RWPE2 (cell line): ENCODE data around the gene ZNF649.

ENCODE experiments used
- ATAC-seq: fragments of 200-7000 bp; cut with Tn5 transposase; 3 replicates; pipeline ENCODE4 v1.9.1; 2021; ENCODE audit warnings: low read depth
- DNase-seq: peaks from one replicate; pipeline ENCODE4 v3.0.0-alpha.2; 2020; ENCODE audit warnings: low spot score
- H3K27ac ChIP-seq: fragments of 450-650 bp; 2 replicates; pipeline ENCODE4 v1.5.1; 2017; ENCODE audit warnings: mild to moderate bottlenecking; ENCODE audit not compliant: poor library complexity, severe bottlenecking
- H3K27me3 ChIP-seq: fragments of 250-450 bp; sonication (Bioruptor Pico); 2 replicates; pipeline ENCODE4 v1.5.1; 2021; ENCODE audit warnings: mild to moderate bottlenecking, moderate library complexity; ENCODE audit not compliant: insufficient read depth, poor library complexity, severe bottlenecking
- H3K36me3 ChIP-seq: fragments of 250-450 bp; sonication (Bioruptor Pico); 2 replicates; pipeline ENCODE4 v1.5.1; 2020; ENCODE audit warnings: low read depth, mild to moderate bottlenecking, moderate library complexity
- H3K4me1 ChIP-seq: fragments of 250-450 bp; sonication (Bioruptor Pico); 2 replicates; pipeline ENCODE4 v1.5.1; 2021; ENCODE audit warnings: mild to moderate bottlenecking, moderate library complexity; ENCODE audit not compliant: insufficient read depth, poor library complexity, severe bottlenecking
- H3K4me3 ChIP-seq: fragments of 250-450 bp; sonication (Bioruptor Pico); 2 replicates; pipeline ENCODE4 v1.5.1; 2021; ENCODE audit warnings: mild to moderate bottlenecking, moderate library complexity; ENCODE audit not compliant: severe bottlenecking
- H3K9me3 ChIP-seq: fragments of 250-450 bp; sonication (Bioruptor Pico); 2 replicates; pipeline ENCODE4 v1.5.1; 2021; ENCODE audit warnings: mild to moderate bottlenecking, moderate library complexity; ENCODE audit not compliant: severe bottlenecking
- TF ChIP-seq, protein P1 (sequence below): fragments of 450-650 bp; IDR thresholded peaks from one replicate; pipeline ENCODE4 v1.5.1; 2017; ENCODE audit warnings: mild to moderate bottlenecking, moderate library complexity; ENCODE audit not compliant: poor library complexity, severe bottlenecking

Gene ZNF649

GRCh38 chr19:51905206-51905605 lies 389 bp upstream of the ZNF649 start:
- H3K9me3 ChIP-seq, result peaks cover 18% of the 10 kb centered on the region
- ATAC-seq, result no peak
- TF ChIP-seq, protein P1, sequence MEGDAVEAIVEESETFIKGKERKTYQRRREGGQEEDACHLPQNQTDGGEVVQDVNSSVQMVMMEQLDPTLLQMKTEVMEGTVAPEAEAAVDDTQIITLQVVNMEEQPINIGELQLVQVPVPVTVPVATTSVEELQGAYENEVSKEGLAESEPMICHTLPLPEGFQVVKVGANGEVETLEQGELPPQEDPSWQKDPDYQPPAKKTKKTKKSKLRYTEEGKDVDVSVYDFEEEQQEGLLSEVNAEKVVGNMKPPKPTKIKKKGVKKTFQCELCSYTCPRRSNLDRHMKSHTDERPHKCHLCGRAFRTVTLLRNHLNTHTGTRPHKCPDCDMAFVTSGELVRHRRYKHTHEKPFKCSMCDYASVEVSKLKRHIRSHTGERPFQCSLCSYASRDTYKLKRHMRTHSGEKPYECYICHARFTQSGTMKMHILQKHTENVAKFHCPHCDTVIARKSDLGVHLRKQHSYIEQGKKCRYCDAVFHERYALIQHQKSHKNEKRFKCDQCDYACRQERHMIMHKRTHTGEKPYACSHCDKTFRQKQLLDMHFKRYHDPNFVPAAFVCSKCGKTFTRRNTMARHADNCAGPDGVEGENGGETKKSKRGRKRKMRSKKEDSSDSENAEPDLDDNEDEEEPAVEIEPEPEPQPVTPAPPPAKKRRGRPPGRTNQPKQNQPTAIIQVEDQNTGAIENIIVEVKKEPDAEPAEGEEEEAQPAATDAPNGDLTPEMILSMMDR, result peak; percentile 14

GRCh38 chr19:51903192-51903591 lies 1.6 kb downstream of the ZNF649 start:
- no peak overlapping the region for H3K27ac ChIP-seq
- DNase-seq (no peak), ATAC-seq (no peak)
- H3K4me3 ChIP-seq, result no peak overlapping the region
- H3K4me1 ChIP-seq, result no peaks in the 10 kb centered on the region
- H3K27me3 ChIP-seq, result no peaks in the 10 kb centered on the region
- peaks cover 20% of the 10 kb centered on the region for H3K9me3 ChIP-seq
- H3K36me3 ChIP-seq, result peaks cover 46% of the 10 kb centered on the region
- TF ChIP-seq, protein P1, result no peak

More at GRCh38 chr19:51905206-51905605, 389 bp upstream of the ZNF649 start:
- Histone ChIP-seq H3K4me3 (peak overlapping the region; percentile 62), H3K27ac (no peak overlapping the region), H3K27me3 (no peaks in the 10 kb centered on the region), H3K36me3 (peaks cover 26% of the 10 kb centered on the region), H3K4me1 (no peaks in the 10 kb centered on the region)
- no peak for DNase-seq

DNA sequence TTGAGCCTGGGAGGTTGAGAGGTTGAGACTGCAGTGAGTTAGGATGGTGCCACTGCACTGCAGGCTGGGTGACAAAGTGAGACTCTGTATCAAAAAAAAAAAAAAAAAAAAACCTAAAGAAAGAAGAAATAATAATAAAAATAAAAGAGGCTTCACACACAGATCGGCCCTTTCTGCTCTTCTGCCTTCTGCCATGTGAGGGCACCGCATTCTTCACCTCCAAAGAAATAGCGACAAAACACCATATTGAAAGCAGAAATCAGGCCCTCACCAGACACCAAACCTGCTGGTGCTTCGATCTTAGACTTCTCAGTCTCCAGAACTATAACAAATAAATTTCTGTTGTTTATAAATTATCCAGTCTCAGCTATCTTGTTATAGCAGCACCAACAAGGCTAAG lies 3.0 kb downstream of the ZNF649 start:
- H3K27me3 ChIP-seq, result no peaks in the 10 kb centered on the region
- H3K27ac ChIP-seq, result no peak overlapping the region
- no peaks in the 10 kb centered on the region for H3K4me1 ChIP-seq
- H3K4me3 ChIP-seq, result no peak overlapping the region
- ATAC-seq (no peak), DNase-seq (no peak)
- H3K9me3 ChIP-seq, result peaks cover 20% of the 10 kb centered on the region
- H3K36me3 ChIP-seq, result peaks cover 58% of the 10 kb centered on the region
- TF ChIP-seq, protein P1, result no peak

DNA sequence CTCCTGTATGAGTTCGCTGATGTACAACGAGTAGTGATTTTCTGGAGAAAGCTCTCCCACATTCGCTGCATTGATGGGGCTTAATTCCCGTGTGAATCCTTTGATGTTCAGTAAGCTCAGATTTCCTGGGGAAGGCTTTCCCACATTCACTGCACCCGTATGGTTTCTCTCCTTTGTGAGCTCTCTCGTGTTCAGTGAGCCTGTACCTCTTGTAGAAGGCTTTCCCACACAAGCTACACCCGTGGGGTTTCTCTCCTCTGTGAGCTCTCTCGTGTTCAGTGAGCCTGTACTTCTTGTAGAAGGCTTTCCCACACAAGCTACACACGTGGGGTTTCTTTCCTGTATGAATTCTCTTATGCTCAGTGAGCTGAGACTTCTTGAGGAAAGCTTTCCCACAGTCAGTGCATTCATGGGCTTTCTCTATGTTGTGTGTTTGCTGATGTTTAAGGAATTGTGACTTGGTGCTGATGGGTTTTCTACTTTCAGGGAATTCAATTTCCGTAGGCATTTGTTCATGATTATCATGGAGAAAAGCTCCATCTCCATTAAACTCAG lies 13.5 kb downstream of the ZNF649 start:
- H3K27ac ChIP-seq, result no peak overlapping the region
- H3K9me3 ChIP-seq, result peaks cover 16% of the 10 kb centered on the region
- no peak for DNase-seq
- TF ChIP-seq, protein P1, result no peak
- no peaks in the 10 kb centered on the region for H3K4me1 ChIP-seq
- ATAC-seq, result no peak
- no peak overlapping the region for H3K4me3 ChIP-seq
- no peaks in the 10 kb centered on the region for H3K27me3 ChIP-seq
- H3K36me3 ChIP-seq, result peaks cover 80% of the 10 kb centered on the region

DNA sequence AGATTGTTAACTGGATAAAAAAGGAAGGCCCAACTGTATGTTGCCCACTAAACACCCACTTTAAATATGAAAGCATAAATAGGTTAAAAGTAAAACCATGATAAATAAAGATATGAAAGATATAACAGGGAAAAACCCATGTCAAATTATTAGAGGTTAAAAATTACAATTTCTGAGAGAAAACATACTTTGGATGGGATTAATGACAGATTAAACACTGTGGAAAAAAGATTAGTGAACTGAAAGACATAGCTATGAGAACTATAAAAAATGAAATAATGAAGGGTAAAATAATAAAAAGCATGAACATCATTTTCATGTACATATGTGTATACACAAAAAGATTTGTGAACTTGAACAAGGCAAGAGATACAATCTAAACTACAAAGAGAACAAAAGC lies 14.9 kb downstream of the ZNF649 start:
- Histone ChIP-seq H3K36me3 (peaks cover 70% of the 10 kb centered on the region), H3K4me3 (no peak overlapping the region), H3K9me3 (peaks cover 18% of the 10 kb centered on the region), H3K27ac (no peak overlapping the region), H3K27me3 (no peaks in the 10 kb centered on the region), H3K4me1 (no peaks in the 10 kb centered on the region)
- DNase-seq (no peak), ATAC-seq (no peak)
- TF ChIP-seq, protein P1, result no peak
